Pancreas (tissue), 10 donors: ENCODE results near the gene CSF1. TPM values are rescaled to one million over a fixed set of nuclear protein-coding genes. Genes with fewer than 3 reads are reported as not detected.

ENCODE experiments used
- ATAC-seq, 4 donors: fragments of 200-7000 bp; cut with Tn5 transposase; one replicate each; pipeline versions ENCODE4 v1.8.0 to v1.9.1; 2020; ENCODE audit warnings: mild to moderate bottlenecking in 4 of 4, moderate library complexity in 4 of 4
- DNase-seq, 6 donors: peaks; one replicate each; pipeline ENCODE4 v3.0.0-alpha.2; 2020
- FAIRE-seq: peaks from 2 replicates; lab custom pipeline; 2012; peaks lifted over from hg19 to GRCh38; lab: Jason Lieb, UNC
- H3K27ac ChIP-seq, 4 donors: fragments of 200-600 bp; sonication (generic); 1 replicate in 3 of 4; 2 replicates in 1 of 4; pipeline versions ENCODE4 v1.5.0 to v1.8.0; 2020
- H3K27me3 ChIP-seq, 4 donors: fragments of 200-600 bp; one replicate each; pipeline ENCODE4 v1.8.0; 2021
- H3K36me3 ChIP-seq, 3 donors: fragments of 200-600 bp; sonication (generic) in 1 of 3; one replicate each; pipeline versions ENCODE4 v1.5.0 to v1.8.0; 2020 to 2021
- H3K4me1 ChIP-seq, 3 donors: fragments of 200-600 bp; one replicate each; pipeline ENCODE4 v1.8.0; 2021
- H3K4me3 ChIP-seq, 4 donors: fragments of 200-600 bp; sonication (generic) in 2 of 4; one replicate each; pipeline versions ENCODE4 v1.5.0 to v1.8.0; 2020 to 2021
- H3K9me3 ChIP-seq, 4 donors: fragments of 200-600 bp; one replicate each; pipeline ENCODE4 v1.8.0; 2021
- WGBS, 2 donors: extraction: QIAGEN DNeasy Blood & Tissue Kit; methylation state at CpG; one replicate each; pipeline ENCODE4 v1.1.7; 2013; 5-methylcytosine and 5-hydroxymethylcytosine counted together
- intact Hi-C, 3 donors: fragments of 100-400 bp; cut with DNase I; formaldehyde crosslinking; loops; one replicate each; pipeline versions ENCODE4 v1.11.1 to v1.14.2; 2022
- polyA plus RNA-seq, 2 donors: library from polyadenylated mRNA; stranded (reverse); fragments of 200-250 nt; gene quantifications; one replicate each; pipeline ENCODE4 v1.2.3, GENCODE V29; 2013
- total RNA-seq, 6 donors: library from RNA; stranded (reverse); fragmentation: NEBNext Ultra II Directional in 4 of 6; extraction: Animal tissue kit (Norgen Biotek cat#: 25700) in 4 of 6; gene quantifications; one replicate each; pipeline versions ENCODE4 v1.2.1 to v1.2.4, GENCODE V29; 2021 to 2023
- TF ChIP-seq, protein P1 (sequence below), 4 donors: fragments of 200-600 bp; sonication (generic) in 3 of 4; IDR thresholded peaks; one replicate each; pipeline versions ENCODE4 v1.5.0 to v1.8.0; 2021; ENCODE audit warnings: antibody characterized with exemption in 4 of 4
- donor health status: healthy with polysubstance abuse.
- donor health status: DM: no; HTN: no; CAD: no; lungs with moderate emphysema.
- donor health status: DM: no; HTN: no; CAD: no.
- donor health status: control.
- donor health status: control.
- donor health status: Bipolar disorder and iron deficiency.
- donor health status: DM: yes; HTN: yes; CAD: no.
- donor health status: DM: no; HTN: no; CAD: no.
- donor health status: DM: no; HTN: no; CAD: no.
- donor health status: DM: yes; HTN: yes; CAD: no.

The CSF1 gene
- total and polyA plus RNA-seq, 8 donors = 6.7 to 38.3 (median 15.6) TPM

DNA sequence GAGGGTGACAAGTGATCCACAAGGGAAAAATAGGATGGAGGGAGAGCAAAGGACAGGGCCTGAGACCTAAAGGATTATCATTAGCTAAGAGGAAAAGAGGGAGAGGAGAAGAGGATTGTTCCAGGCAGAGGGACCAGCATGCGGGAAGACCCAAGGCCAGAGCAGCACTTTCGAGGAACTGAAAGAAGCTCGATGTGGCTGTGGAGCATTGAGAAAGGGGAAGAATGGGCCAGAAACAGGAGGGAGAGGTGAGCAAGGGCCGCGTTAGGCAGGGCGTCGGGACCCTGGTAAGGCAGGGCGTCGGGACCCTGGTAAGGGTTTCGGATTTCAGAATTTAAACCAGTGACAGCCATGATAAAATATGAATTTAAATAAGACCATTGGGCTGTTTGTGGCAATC, 22.8 kb upstream of the CSF1 start:
- TF ChIP-seq, protein P1, sequence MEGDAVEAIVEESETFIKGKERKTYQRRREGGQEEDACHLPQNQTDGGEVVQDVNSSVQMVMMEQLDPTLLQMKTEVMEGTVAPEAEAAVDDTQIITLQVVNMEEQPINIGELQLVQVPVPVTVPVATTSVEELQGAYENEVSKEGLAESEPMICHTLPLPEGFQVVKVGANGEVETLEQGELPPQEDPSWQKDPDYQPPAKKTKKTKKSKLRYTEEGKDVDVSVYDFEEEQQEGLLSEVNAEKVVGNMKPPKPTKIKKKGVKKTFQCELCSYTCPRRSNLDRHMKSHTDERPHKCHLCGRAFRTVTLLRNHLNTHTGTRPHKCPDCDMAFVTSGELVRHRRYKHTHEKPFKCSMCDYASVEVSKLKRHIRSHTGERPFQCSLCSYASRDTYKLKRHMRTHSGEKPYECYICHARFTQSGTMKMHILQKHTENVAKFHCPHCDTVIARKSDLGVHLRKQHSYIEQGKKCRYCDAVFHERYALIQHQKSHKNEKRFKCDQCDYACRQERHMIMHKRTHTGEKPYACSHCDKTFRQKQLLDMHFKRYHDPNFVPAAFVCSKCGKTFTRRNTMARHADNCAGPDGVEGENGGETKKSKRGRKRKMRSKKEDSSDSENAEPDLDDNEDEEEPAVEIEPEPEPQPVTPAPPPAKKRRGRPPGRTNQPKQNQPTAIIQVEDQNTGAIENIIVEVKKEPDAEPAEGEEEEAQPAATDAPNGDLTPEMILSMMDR (IDR thresholded peaks at IDR 0.05) = no peak
- no peaks in the 10 kb centered on the region for H3K9me3 ChIP-seq
- no peaks in the 10 kb centered on the region for H3K27me3 ChIP-seq
- no peaks in the 10 kb centered on the region for H3K36me3 ChIP-seq
- intact Hi-C loops = no loop called here
- no peak for DNase-seq
- H3K4me3 ChIP-seq = no peak overlapping the region
- WGBS, 2 donors = 80 to 86% methylated on average over 10 of the region's 10 CpGs
- H3K4me1 ChIP-seq = no peaks in the 10 kb centered on the region
- FAIRE-seq = no peak
- peak in 1 of 4 donors; percentile 25 for ATAC-seq
- no peak overlapping the region for H3K27ac ChIP-seq

DNA sequence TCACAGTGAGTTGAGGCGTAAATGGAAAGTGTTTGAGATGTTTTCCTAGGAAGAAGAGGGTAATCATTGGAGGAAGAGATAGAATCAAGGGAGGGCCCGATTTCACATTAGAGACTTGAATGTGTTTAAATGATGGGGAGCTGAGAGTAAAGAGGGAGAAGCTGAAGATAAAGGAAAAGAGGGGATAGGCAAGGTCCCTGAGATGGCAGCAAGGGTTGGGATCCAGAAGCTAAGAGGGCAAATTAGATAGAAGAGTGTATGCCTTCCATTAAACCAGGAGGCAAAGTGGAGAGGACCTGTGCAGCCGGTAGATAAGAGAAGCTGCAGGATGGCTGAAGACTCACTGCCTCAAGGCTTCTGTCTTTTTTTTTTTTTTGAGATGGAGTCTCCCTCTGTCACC, 21.6 kb upstream of the CSF1 start:
- Histone ChIP-seq H3K4me3 (no peak overlapping the region), H3K9me3 (no peaks in the 10 kb centered on the region), H3K27ac (no peak overlapping the region), H3K27me3 (no peaks in the 10 kb centered on the region), H3K4me1 (no peaks in the 10 kb centered on the region), H3K36me3 (no peaks in the 10 kb centered on the region)
- TF ChIP-seq, protein P1 (IDR thresholded peaks at IDR 0.05) = no peak
- no peak for FAIRE-seq
- intact Hi-C loops = no loop called here
- 82 to 90% methylated on average over 3 of the region's 3 CpGs for WGBS, 2 donors
- no peak for DNase-seq
- ATAC-seq = no peak

DNA sequence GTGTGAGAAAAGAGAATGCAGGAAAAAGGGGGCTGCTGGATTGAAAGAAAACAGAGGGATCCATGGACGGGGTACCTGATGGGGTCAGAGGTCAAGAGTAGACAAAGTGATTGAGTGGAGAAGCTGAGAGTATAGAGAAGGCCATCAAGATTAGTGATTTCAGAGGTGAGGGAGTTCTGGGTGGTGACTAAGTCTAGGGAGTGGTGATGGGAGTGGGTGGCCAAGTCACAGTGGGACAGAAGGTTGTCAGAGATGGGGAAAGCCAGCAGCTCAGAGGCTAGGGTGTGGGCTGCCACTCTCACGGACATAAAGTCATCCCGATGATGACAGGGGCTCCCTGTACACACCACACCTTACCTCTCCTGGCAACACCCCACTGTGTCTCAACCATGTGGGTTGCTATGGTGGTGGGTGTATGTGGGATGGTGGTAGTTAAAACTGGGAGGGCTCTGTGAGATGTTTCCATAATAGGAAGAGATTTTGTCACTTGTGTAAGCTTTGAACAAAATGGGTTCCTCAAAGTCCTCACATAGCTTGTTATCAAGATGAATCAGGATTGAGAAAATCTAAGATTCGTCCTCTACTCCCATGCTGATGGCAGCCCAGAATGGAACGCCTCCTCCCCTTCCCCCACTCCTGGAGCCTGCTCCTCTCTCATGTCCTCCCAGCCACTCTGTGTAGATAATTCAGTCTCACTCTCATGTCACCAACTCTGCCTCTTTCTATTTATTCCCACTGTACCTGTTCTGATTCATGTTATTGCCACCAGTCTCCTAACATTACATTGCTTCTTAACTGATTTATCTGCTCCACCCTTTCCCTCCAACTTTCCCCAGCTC, 20.3 kb upstream of the CSF1 start:
- TF ChIP-seq, protein P1 (IDR thresholded peaks at IDR 0.05) = no peak
- intact Hi-C loops = no loop called here
- H3K4me1 ChIP-seq = no peaks in the 10 kb centered on the region
- no peaks in the 10 kb centered on the region for H3K27me3 ChIP-seq
- no peaks in the 10 kb centered on the region for H3K36me3 ChIP-seq
- no peak overlapping the region for H3K27ac ChIP-seq
- WGBS, 2 donors = 75 to 85% methylated on average over 5 of the region's 5 CpGs
- no peaks in the 10 kb centered on the region for H3K9me3 ChIP-seq
- no peak for FAIRE-seq
- ATAC-seq = no peak
- no peak overlapping the region for H3K4me3 ChIP-seq
- no peak for DNase-seq

DNA sequence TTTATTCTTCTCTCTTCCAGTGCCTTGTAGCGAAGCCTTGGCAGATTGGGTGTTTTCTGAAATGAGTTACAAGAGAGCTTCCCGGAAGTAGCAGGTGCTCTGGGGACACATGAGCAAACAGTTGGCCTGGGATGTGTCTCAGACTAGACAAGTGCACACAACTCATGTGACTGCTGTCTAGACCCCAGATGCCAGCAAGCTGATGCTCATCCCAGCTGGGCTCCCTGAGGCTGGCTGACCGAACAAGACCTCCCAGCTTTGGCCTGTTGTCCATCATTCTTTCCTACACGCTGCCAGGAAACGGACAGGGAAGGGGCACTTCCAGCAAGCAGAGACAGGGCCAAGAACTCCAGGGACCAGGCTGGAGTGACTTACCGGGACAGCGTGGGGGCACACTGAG, 18.7 kb upstream of the CSF1 start:
- TF ChIP-seq, protein P1 (IDR thresholded peaks at IDR 0.05) = no peak
- no peaks in the 10 kb centered on the region for H3K9me3 ChIP-seq
- no peak for DNase-seq
- H3K4me3 ChIP-seq = no peak overlapping the region
- FAIRE-seq = no peak
- ATAC-seq = peak in 2 of 4 donors; percentile 5 to 31
- H3K27me3 ChIP-seq = no peaks in the 10 kb centered on the region
- no peaks in the 10 kb centered on the region for H3K36me3 ChIP-seq
- peak overlapping the region in 2 of 4 donors; percentile 24 to 37 for H3K27ac ChIP-seq
- intact Hi-C loops = no loop called here
- 67 to 73% methylated on average over 7 of the region's 7 CpGs for WGBS, 2 donors
- no peaks in the 10 kb centered on the region for H3K4me1 ChIP-seq
